ENCODE data around the gene GBF1. TPM values are rescaled to one million over a fixed set of nuclear protein-coding genes. Genes with fewer than 3 reads are reported as not detected.

The GBF1 gene
- total RNA-seq, 1 experiment from 2014 or later: 23.7 TPM

DNA sequence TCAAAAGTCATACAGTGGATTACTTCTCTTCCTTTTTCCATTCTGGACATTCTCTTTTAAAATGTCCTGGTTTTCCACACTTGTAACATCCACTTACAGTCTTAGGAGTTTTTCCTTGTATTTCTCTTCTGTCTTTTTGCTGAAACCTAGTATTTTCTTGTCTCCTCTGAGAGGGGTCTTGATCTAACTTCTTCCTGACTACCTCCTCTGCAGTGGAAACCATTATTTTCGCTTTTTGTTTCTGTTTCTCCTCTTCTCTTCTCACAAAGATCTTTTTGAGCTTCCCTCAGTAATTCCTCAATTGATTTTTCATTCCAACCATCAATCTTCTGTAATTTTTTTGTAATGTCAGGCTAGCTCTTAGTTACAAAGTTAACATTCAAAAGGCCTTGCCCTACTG, 42.9 kb upstream of the GBF1 start:
- Histone ChIP-seq H3K4ac (ENCODE audit: low read depth, low read length) (no peak overlapping the region), H3K4me1 (ENCODE audit: insufficient read depth, low read length) (no peaks in the 10 kb centered on the region), H3K27ac (ENCODE audit: insufficient read length, low read depth, low read length) (no peak overlapping the region), H4K20me1 (ENCODE audit: control insufficient read depth, insufficient read depth, insufficient read length) (no peaks in the 10 kb centered on the region), H3K27me3 (ENCODE audit: insufficient read depth, low read length) (no peaks in the 10 kb centered on the region), H4K8ac (replicated peaks; ENCODE audit: insufficient read length, low read depth, low read length) (no peak overlapping the region), H2BK120ac (ENCODE audit: low read depth, low read length, poor library complexity, severe bottlenecking) (no peak overlapping the region), H2BK5ac (ENCODE audit: insufficient read length, low read length) (no peak overlapping the region), H3K23me2 (ENCODE audit: insufficient read length, low read depth, low read length, poor library complexity, severe bottlenecking) (no peaks in the 10 kb centered on the region), H2BK20ac (ENCODE audit: low read depth, low read length, poor library complexity, severe bottlenecking) (no peak overlapping the region), H4K91ac (ENCODE audit: insufficient read length, low read depth, low read length) (no peak overlapping the region), H2AFZ (ENCODE audit: low read length) (no peak overlapping the region), H2BK12ac (ENCODE audit: insufficient read length, low read depth, low read length) (no peak overlapping the region), H3K79me2 (ENCODE audit: insufficient read depth, low read length) (no peaks in the 10 kb centered on the region), H2AK5ac (ENCODE audit: insufficient read length, low read length) (no peak overlapping the region), H3K9ac (ENCODE audit: extremely low read depth, insufficient read length, low read length) (no peak overlapping the region), H3K18ac (ENCODE audit: insufficient read length, low read depth, low read length) (no peak overlapping the region), H2BK15ac (ENCODE audit: low read depth, low read length) (no peak overlapping the region), H4K5ac (ENCODE audit: insufficient read length, low read depth, low read length) (no peak overlapping the region), H3T11ph (ENCODE audit: low read length) (no peak overlapping the region), H3K14ac (ENCODE audit: insufficient read depth, low read length) (no peak overlapping the region), H3K9me3 (ENCODE audit: control insufficient read depth, low read depth, low read length) (peaks cover 12% of the 10 kb centered on the region), H3K4me2 (ENCODE audit: insufficient read depth, insufficient read length, low read length) (no peak overlapping the region), H3K56ac (ENCODE audit: insufficient read length, low read depth, low read length) (no peak overlapping the region), H3K23ac (ENCODE audit: insufficient read length, low read depth, low read length) (no peak overlapping the region), H3K79me1 (ENCODE audit: insufficient read depth, low read depth, low read length, poor library complexity, severe bottlenecking) (no peaks in the 10 kb centered on the region)
- no peaks in the 10 kb centered on the region; a peak in 2 of 7 replicates for H3K36me3 Mint-ChIP-seq (ENCODE audit: insufficient read depth in 1 of 3, low read depth in 3 of 3)
- no peak overlapping the region for H3K27ac Mint-ChIP-seq
- DNase-seq: no peak
- no peak overlapping the region; a peak in 1 of 5 replicates for H3K4me3 Mint-ChIP-seq
- WGBS (ENCODE audit: extremely low coverage, insufficient read length, low lambda C conversion rate): no CpG with 5 or more reads among the region's 1 CpG
- H3K9me3 Mint-ChIP-seq: peaks cover 29 to 49% of the 10 kb centered on the region in 2 experiments
- peaks cover 56% of the 10 kb centered on the region for H3K27me3 Mint-ChIP-seq (ENCODE audit: low read depth)
- no peaks in the 10 kb centered on the region for H3K4me1 Mint-ChIP-seq
- TF ChIP-seq, protein P1, sequence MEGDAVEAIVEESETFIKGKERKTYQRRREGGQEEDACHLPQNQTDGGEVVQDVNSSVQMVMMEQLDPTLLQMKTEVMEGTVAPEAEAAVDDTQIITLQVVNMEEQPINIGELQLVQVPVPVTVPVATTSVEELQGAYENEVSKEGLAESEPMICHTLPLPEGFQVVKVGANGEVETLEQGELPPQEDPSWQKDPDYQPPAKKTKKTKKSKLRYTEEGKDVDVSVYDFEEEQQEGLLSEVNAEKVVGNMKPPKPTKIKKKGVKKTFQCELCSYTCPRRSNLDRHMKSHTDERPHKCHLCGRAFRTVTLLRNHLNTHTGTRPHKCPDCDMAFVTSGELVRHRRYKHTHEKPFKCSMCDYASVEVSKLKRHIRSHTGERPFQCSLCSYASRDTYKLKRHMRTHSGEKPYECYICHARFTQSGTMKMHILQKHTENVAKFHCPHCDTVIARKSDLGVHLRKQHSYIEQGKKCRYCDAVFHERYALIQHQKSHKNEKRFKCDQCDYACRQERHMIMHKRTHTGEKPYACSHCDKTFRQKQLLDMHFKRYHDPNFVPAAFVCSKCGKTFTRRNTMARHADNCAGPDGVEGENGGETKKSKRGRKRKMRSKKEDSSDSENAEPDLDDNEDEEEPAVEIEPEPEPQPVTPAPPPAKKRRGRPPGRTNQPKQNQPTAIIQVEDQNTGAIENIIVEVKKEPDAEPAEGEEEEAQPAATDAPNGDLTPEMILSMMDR (conservative IDR thresholded peaks at IDR 0.05): no peak
